LNCaP clone FGC (cell line): ENCODE measurements around the gene TNFRSF4.

ENCODE experiments used
- DNase-seq: peaks from one replicate; pipeline ENCODE4 v3.0.0-alpha.2; 2011; ENCODE audit warnings: low read depth
- H3K4me3 ChIP-seq: 2 replicates; pipeline ENCODE4 v1.5.1; 2011; ENCODE audit warnings: mild to moderate bottlenecking, low read depth, low read length, control low read depth
- TF ChIP-seq, protein P1 (sequence below): IDR thresholded peaks from 2 replicates; pipeline ENCODE4 v1.5.1; 2012; ENCODE audit warnings: mild to moderate bottlenecking; ENCODE audit not compliant: control insufficient read depth, insufficient read depth; ENCODE audit errors: extremely low read depth

TNFRSF4 gene

GRCh38 chr1:1226566-1227362, 12.8 kb upstream of the TNFRSF4 start:
- no peak for DNase-seq
- TF ChIP-seq, protein P1, sequence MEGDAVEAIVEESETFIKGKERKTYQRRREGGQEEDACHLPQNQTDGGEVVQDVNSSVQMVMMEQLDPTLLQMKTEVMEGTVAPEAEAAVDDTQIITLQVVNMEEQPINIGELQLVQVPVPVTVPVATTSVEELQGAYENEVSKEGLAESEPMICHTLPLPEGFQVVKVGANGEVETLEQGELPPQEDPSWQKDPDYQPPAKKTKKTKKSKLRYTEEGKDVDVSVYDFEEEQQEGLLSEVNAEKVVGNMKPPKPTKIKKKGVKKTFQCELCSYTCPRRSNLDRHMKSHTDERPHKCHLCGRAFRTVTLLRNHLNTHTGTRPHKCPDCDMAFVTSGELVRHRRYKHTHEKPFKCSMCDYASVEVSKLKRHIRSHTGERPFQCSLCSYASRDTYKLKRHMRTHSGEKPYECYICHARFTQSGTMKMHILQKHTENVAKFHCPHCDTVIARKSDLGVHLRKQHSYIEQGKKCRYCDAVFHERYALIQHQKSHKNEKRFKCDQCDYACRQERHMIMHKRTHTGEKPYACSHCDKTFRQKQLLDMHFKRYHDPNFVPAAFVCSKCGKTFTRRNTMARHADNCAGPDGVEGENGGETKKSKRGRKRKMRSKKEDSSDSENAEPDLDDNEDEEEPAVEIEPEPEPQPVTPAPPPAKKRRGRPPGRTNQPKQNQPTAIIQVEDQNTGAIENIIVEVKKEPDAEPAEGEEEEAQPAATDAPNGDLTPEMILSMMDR = no peak
- H3K4me3 ChIP-seq = no peak overlapping the region

GRCh38 chr1:1225913-1226312, 12.0 kb upstream of the TNFRSF4 start:
- TF ChIP-seq, protein P1 = no peak
- H3K4me3 ChIP-seq = no peak overlapping the region
- DNase-seq = no peak

- DNase-seq = no peak
- TF ChIP-seq, protein P1 = no peak
- no peak overlapping the region for H3K4me3 ChIP-seq
Observed at GRCh38 chr1:1225238-1225845, 11.4 kb upstream of the TNFRSF4 start.

DNA sequence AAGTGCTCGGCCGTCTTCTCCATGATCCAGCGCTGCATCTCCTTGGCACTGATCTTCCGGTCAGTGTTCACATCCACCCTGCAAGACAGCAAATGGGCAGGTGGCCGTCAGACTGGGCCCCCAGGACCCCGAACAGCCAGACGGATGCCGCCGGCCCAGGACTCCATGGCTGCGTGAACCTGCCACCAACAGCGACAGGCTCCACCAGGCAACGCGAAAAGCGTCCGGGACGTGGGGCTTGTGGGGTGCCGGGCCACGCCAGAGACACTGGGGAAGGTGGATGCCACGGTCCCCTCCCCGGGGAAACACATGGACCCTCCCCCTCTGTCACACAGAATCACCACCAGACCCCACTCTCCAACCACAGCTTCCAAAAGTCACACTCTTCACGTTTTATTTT, 9.9 kb upstream of the TNFRSF4 start:
- TF ChIP-seq, protein P1 = no peak
- DNase-seq = no peak

DNA sequence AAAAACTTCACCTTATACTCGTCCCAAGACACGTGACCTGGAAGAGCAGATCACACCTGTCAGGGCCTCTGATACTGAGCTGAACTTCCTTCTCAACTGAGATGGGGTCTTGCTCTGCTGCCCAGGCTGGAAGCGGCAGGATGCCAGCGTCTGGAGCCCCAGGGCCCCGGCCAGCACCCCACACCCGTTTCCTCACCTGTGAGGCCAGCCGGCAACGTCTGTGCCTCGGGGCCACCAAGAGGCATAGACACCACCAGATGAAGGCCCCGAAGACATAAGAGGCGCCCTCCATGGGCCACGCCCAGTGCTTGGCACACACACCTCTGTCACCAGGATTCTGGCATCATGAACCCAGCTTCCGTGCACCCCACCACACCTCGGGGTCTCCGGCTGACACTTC, 9.4 kb upstream of the TNFRSF4 start:
- DNase-seq = no peak

More for the DNA sequence above, 9.9 kb upstream of the TNFRSF4 start:
- no peak overlapping the region for H3K4me3 ChIP-seq

GRCh38 chr1:1222575-1223225, 8.7 kb upstream of the TNFRSF4 start:
- H3K4me3 ChIP-seq = no peak overlapping the region
- TF ChIP-seq, protein P1 = no peak
- DNase-seq = no peak

More for the DNA sequence above, 9.4 kb upstream of the TNFRSF4 start:
- H3K4me3 ChIP-seq = no peak overlapping the region
- TF ChIP-seq, protein P1 = no peak
